Fibroblast of lung (primary cell): ENCODE data around the gene TMEM270. TPM values are rescaled to one million over a fixed set of nuclear protein-coding genes. Genes with fewer than 3 reads are reported as not detected.

Experiments
- DNase-seq, 2 donors: peaks; one replicate each; pipeline versions ENCODE4 v3.0.0 to v3.0.0-alpha.2; 2010; ENCODE audit warnings: low read depth in 2 of 2
- H2AFZ ChIP-seq: 2 replicates; pipeline ENCODE4 v1.5.1; 2012; ENCODE audit warnings: low read length, control low read depth, inconsistent platforms
- H3K27ac ChIP-seq: 2 replicates; pipeline ENCODE4 v1.5.1; 2011; ENCODE audit warnings: low read length, control low read depth; ENCODE audit not compliant: insufficient read depth
- H3K27me3 ChIP-seq: 2 replicates; pipeline ENCODE4 v1.5.1; 2011; ENCODE audit warnings: mild to moderate bottlenecking, low read length; ENCODE audit not compliant: control insufficient read depth, insufficient read depth
- H3K36me3 ChIP-seq: 2 replicates; pipeline ENCODE4 v1.5.1; 2011; ENCODE audit warnings: low read length; ENCODE audit not compliant: control insufficient read depth, insufficient read depth
- H3K4me1 ChIP-seq: 2 replicates; pipeline ENCODE4 v1.5.1; 2011; ENCODE audit warnings: low read length; ENCODE audit not compliant: control insufficient read depth, insufficient read depth; ENCODE audit errors: extremely low read depth
- H3K4me2 ChIP-seq: 2 replicates; pipeline ENCODE4 v1.5.1; 2011; ENCODE audit warnings: low read length, control low read depth; ENCODE audit not compliant: insufficient read depth; ENCODE audit errors: extremely low read depth
- H3K4me3 ChIP-seq, 4 experiments: fragments of 200-600 bp in 1 of 4; sonication (generic) in 1 of 4; replicated peaks in 1 of 4; 2 replicates each; pipeline ENCODE4 v1.5.1; 2011 to 2016; ENCODE audit warnings: low read length in 4 of 4, low read depth in 3 of 4, mild to moderate bottlenecking in 3 of 4, control low read depth in 2 of 4, inconsistent platforms in 1 of 4, mixed read lengths in 1 of 4; ENCODE audit not compliant: insufficient read depth in 1 of 4; ENCODE audit errors: control extremely low read depth in 1 of 4
- H3K79me2 ChIP-seq: 2 replicates; pipeline ENCODE4 v1.5.1; 2012; ENCODE audit warnings: mild to moderate bottlenecking, low read length, inconsistent platforms; ENCODE audit not compliant: control insufficient read depth, insufficient read depth
- H3K9ac ChIP-seq: 2 replicates; pipeline ENCODE4 v1.5.1; 2011; ENCODE audit warnings: mild to moderate bottlenecking, low read length, control low read depth; ENCODE audit not compliant: insufficient read depth
- H3K9me3 ChIP-seq: 2 replicates; pipeline ENCODE4 v1.5.1; 2012; ENCODE audit warnings: low read depth, low read length; ENCODE audit not compliant: control insufficient read depth, insufficient read depth
- H4K20me1 ChIP-seq: 2 replicates; pipeline ENCODE4 v1.5.1; 2011; ENCODE audit warnings: low read length; ENCODE audit not compliant: control insufficient read depth, insufficient read depth; ENCODE audit errors: extremely low read depth
- EZH2 ChIP-seq: IDR thresholded peaks from 2 replicates; pipeline ENCODE4 v1.5.1; 2012; ENCODE audit warnings: low read length, control low read depth, mild to moderate bottlenecking; ENCODE audit errors: missing control alignments
- polyA plus RNA-seq, 2 donors: library from polyadenylated mRNA; depleted of rRNA in 1 of 2; stranded (reverse) in 1 of 2; unstranded in 1 of 2; fragments of >200 nt; gene quantifications; 2 replicates each; pipeline ENCODE4 v1.2.1, GENCODE V29; 2011 to 2012; ENCODE audit warnings: missing spikeins in 1 of 2
- total RNA-seq: library from RNA; depleted of rRNA; stranded (reverse); fragments of >200 nt; gene quantifications from 2 replicates; pipeline ENCODE4 v1.2.1, GENCODE V29; 2014
- TF ChIP-seq, protein P1 (sequence below), 2 donors: IDR thresholded peaks in 1 of 2; conservative IDR thresholded peaks in 1 of 2; 1 replicate in 1 of 2; 2 replicates in 1 of 2; pipeline ENCODE4 v1.5.1; 2011 to 2012; ENCODE audit warnings: low read length in 2 of 2, control low read depth in 1 of 2, inconsistent platforms in 1 of 2, low read depth in 1 of 2, mild to moderate bottlenecking in 1 of 2

The TMEM270 gene
- total and polyA plus RNA-seq, 2 donors (not counting 1 experiment from before 2014, with no cell fraction given) = not detected

DNA sequence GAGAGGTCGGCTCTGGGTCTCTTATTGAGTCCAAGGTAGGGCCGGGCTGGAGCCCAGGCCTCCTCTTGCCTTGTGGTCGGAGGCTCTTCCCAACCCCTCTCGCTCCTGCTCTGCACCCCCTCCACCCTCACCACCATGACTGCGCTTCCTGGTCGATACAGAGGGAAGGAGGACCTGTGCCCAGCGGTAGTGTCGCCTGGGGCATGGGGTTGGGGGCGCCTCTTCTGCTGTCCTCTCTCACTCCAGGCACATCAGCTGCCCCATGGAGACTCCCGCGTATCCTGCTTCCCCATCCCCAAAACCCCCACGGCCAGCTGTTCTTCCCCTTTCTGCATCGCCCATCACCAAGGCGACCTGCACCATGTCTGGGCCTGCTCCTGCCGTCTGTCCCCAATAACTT lies 44.4 kb downstream of the TMEM270 start:
- Histone ChIP-seq H4K20me1 (no peaks in the 10 kb centered on the region), H3K4me1 (peaks cover 9% of the 10 kb centered on the region), H3K27ac (no peak overlapping the region), H3K4me2 (no peak overlapping the region), H3K4me3 (no peak overlapping the region), H2AFZ (no peak overlapping the region), H3K27me3 (no peaks in the 10 kb centered on the region), H3K9me3 (no peaks in the 10 kb centered on the region), H3K36me3 (no peaks in the 10 kb centered on the region), H3K9ac (no peak overlapping the region), H3K79me2 (no peaks in the 10 kb centered on the region)
- no peak for DNase-seq
- TF ChIP-seq, protein P1, sequence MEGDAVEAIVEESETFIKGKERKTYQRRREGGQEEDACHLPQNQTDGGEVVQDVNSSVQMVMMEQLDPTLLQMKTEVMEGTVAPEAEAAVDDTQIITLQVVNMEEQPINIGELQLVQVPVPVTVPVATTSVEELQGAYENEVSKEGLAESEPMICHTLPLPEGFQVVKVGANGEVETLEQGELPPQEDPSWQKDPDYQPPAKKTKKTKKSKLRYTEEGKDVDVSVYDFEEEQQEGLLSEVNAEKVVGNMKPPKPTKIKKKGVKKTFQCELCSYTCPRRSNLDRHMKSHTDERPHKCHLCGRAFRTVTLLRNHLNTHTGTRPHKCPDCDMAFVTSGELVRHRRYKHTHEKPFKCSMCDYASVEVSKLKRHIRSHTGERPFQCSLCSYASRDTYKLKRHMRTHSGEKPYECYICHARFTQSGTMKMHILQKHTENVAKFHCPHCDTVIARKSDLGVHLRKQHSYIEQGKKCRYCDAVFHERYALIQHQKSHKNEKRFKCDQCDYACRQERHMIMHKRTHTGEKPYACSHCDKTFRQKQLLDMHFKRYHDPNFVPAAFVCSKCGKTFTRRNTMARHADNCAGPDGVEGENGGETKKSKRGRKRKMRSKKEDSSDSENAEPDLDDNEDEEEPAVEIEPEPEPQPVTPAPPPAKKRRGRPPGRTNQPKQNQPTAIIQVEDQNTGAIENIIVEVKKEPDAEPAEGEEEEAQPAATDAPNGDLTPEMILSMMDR (conservative IDR thresholded peaks at IDR 0.05 in 1 of 2, IDR thresholded peaks at IDR 0.05 in 1 of 2; ENCODE audit: low read depth in 1 of 2, low read length in 2 of 2) = no peak
- no peak for TF ChIP-seq EZH2

- Histone ChIP-seq H4K20me1 (no peaks in the 10 kb centered on the region), H3K4me3 (no peak overlapping the region), H3K9me3 (no peaks in the 10 kb centered on the region), H3K4me2 (no peak overlapping the region), H3K27ac (no peak overlapping the region), H3K27me3 (no peaks in the 10 kb centered on the region), H3K4me1 (peaks cover 5% of the 10 kb centered on the region), H3K9ac (no peak overlapping the region), H2AFZ (no peak overlapping the region), H3K79me2 (no peaks in the 10 kb centered on the region), H3K36me3 (no peaks in the 10 kb centered on the region)
- DNase-seq = no peak
- TF ChIP-seq EZH2 = no peak
- TF ChIP-seq, protein P1 (conservative IDR thresholded peaks at IDR 0.05 in 1 of 2, IDR thresholded peaks at IDR 0.05 in 1 of 2; ENCODE audit: low read depth in 1 of 2, low read length in 2 of 2) = no peak
Measured at GRCh38 chr7:73906874-73907273, 45.9 kb downstream of the TMEM270 start.

GRCh38 chr7:73907554-73908122 lies 46.7 kb downstream of the TMEM270 start:
- no peaks in the 10 kb centered on the region for H3K79me2 ChIP-seq
- no peaks in the 10 kb centered on the region for H3K27me3 ChIP-seq
- H3K9me3 ChIP-seq = no peaks in the 10 kb centered on the region
- H4K20me1 ChIP-seq = no peaks in the 10 kb centered on the region
- H3K27ac ChIP-seq = no peak overlapping the region
- no peak overlapping the region for H2AFZ ChIP-seq
- TF ChIP-seq, protein P1 (conservative IDR thresholded peaks at IDR 0.05 in 1 of 2, IDR thresholded peaks at IDR 0.05 in 1 of 2; ENCODE audit: low read depth in 1 of 2, low read length in 2 of 2) = no peak
- no peak for TF ChIP-seq EZH2
- no peaks in the 10 kb centered on the region for H3K36me3 ChIP-seq
- H3K4me1 ChIP-seq = peaks cover 5% of the 10 kb centered on the region
- H3K4me3 ChIP-seq = no peak overlapping the region
- H3K9ac ChIP-seq = no peak overlapping the region
- no peak overlapping the region for H3K4me2 ChIP-seq
- DNase-seq = no peak
